A549 (cell line): ENCODE measurements around the gene MYADML2.

ENCODE experiments used
- BCL3 ChIP-seq: fragments of >200 bp; sonication (Bioruptor Twin); formaldehyde crosslinking; IDR thresholded peaks from 3 replicates; pipeline ENCODE4 v1.6.1; 2016
- CEBPB ChIP-seq, 2 experiments: fragments of >200 bp in 1 of 2; sonication (Bioruptor Twin) in 1 of 2; formaldehyde crosslinking in 1 of 2; IDR thresholded peaks; 2 replicates each; pipeline ENCODE4 v1.6.1; 2012 to 2016
- CTCF ChIP-seq: fragments of >200 bp; sonication (Bioruptor Twin); formaldehyde crosslinking; IDR thresholded peaks from 3 replicates; pipeline ENCODE4 v1.5.1; 2016
- ELK1 ChIP-seq: fragments of 150-350 bp; IDR thresholded peaks from 2 replicates; pipeline ENCODE4 v1.6.1; 2014; ENCODE audit warnings: low read depth, mild to moderate bottlenecking, low read length
- EP300 ChIP-seq, 2 experiments: fragments of >200 bp; sonication (Bioruptor Twin); formaldehyde crosslinking; IDR thresholded peaks; 2 replicates in 1 of 2; 3 replicates in 1 of 2; pipeline ENCODE4 v1.6.1; 2016 to 2017
- JUN ChIP-seq, 2 experiments: fragments of >200 bp; sonication (Bioruptor Twin); formaldehyde crosslinking; IDR thresholded peaks; 2 replicates in 1 of 2; 3 replicates in 1 of 2; pipeline ENCODE4 v1.6.1; 2016 to 2017
- PBX3 ChIP-seq: IDR thresholded peaks from 2 replicates; pipeline ENCODE4 v1.6.1; 2012
- POLR2A ChIP-seq: IDR thresholded peaks from 2 replicates; pipeline ENCODE4 v1.6.1; 2012; ENCODE audit warnings: mild to moderate bottlenecking, low read length
- RAD21 ChIP-seq, 2 experiments: fragments of >200 bp in 1 of 2; sonication (Bioruptor Twin) in 1 of 2; formaldehyde crosslinking in 1 of 2; IDR thresholded peaks in 1 of 2; conservative IDR thresholded peaks in 1 of 2; 2 replicates in 1 of 2; 3 replicates in 1 of 2; pipeline ENCODE4 v1.6.1; 2012 to 2018; ENCODE audit warnings: inconsistent platforms in 1 of 2
- RFX5 ChIP-seq: fragments of 450-650 bp; IDR thresholded peaks from 2 replicates; pipeline ENCODE4 v1.7.1; 2014; ENCODE audit warnings: antibody characterized with exemption, mild to moderate bottlenecking, moderate library complexity
- SREBF2 ChIP-seq: fragments of 450-650 bp; IDR thresholded peaks from 2 replicates; pipeline ENCODE4 v1.6.1; 2014; ENCODE audit warnings: mild to moderate bottlenecking, moderate library complexity
- TF ChIP-seq, protein P1 (sequence below): fragments of 200-600 bp; sonication (generic); IDR thresholded peaks from 2 replicates; pipeline ENCODE4 v1.6.1; 2016; ENCODE audit warnings: antibody characterized with exemption, mild to moderate bottlenecking, moderate library complexity

DNA sequence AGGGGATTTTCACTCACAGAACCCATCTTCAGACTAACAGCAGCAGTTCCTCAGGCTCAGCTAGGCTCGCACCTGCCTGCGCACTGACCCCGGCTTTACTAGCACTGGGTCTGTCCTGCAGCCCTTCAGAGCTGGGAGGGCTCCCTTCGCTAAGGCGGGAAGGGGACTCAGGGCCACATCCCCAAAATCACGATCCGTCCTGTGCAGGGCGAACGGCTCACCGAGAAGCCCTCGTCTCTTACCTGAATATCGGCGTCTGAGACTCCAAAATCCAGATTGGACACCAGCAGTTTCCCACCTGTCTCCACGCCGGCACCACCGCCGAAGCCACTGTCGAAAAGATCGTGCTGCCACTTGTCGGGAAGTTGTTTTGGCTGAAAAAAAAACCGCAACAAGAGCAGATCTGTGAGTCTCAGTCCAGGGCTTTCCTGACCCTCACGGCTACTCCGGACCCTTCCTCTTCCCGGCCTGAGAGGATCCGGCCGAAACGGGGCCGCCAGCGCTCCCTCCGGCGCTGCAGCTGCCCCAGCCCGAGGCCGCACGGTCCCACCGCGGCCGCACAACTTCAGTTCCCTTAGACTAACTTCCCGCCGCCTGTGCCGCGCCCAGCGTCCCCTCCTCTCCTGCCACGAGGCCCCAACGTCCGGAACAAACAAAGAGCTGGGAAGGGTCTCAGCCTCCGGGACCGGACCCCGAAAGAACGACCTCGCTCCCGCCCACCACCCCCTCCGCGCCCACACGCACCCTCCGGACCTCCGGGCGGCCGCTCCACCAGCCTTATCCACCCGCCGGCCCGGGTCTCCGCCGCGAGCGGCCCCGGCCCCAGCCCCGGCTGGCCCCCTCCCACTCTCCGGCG is 56.4 kb downstream of the MYADML2 start:
- TF ChIP-seq CTCF (no peak), BCL3 (no peak), EP300 (IDR thresholded peaks at IDR 0.05) (no peak), CEBPB (IDR thresholded peaks at IDR 0.05) (no peak), SREBF2 (no peak), POLR2A (no peak), PBX3 (no peak), RFX5 (no peak), RAD21 (conservative IDR thresholded peaks at IDR 0.05 in 1 of 2, IDR thresholded peaks at IDR 0.05 in 1 of 2) (no peak), JUN (IDR thresholded peaks at IDR 0.05) (no peak; a peak in 1 of 5 replicates), ELK1 (no peak)
- TF ChIP-seq, protein P1, sequence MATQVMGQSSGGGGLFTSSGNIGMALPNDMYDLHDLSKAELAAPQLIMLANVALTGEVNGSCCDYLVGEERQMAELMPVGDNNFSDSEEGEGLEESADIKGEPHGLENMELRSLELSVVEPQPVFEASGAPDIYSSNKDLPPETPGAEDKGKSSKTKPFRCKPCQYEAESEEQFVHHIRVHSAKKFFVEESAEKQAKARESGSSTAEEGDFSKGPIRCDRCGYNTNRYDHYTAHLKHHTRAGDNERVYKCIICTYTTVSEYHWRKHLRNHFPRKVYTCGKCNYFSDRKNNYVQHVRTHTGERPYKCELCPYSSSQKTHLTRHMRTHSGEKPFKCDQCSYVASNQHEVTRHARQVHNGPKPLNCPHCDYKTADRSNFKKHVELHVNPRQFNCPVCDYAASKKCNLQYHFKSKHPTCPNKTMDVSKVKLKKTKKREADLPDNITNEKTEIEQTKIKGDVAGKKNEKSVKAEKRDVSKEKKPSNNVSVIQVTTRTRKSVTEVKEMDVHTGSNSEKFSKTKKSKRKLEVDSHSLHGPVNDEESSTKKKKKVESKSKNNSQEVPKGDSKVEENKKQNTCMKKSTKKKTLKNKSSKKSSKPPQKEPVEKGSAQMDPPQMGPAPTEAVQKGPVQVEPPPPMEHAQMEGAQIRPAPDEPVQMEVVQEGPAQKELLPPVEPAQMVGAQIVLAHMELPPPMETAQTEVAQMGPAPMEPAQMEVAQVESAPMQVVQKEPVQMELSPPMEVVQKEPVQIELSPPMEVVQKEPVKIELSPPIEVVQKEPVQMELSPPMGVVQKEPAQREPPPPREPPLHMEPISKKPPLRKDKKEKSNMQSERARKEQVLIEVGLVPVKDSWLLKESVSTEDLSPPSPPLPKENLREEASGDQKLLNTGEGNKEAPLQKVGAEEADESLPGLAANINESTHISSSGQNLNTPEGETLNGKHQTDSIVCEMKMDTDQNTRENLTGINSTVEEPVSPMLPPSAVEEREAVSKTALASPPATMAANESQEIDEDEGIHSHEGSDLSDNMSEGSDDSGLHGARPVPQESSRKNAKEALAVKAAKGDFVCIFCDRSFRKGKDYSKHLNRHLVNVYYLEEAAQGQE = no peak
